Neural progenitor cell (in vitro differentiated cells): ENCODE data around the gene TPPP3. TPM values are rescaled to one million over a fixed set of nuclear protein-coding genes. Genes with fewer than 3 reads are reported as not detected.
"Not testable (repeated sequence)": the region's sequence is repeated elsewhere in the genome, so short reads cannot be mapped to it uniquely, and the experiment has no call there.

Experiments
- DNase-seq: peaks from one replicate; pipeline ENCODE4 v3.0.0-alpha.2; 2016; ENCODE audit warnings: low spot score
- H2AFZ ChIP-seq: fragments of 200-600 bp; sonication (generic); replicated peaks from 2 replicates; pipeline ENCODE4 v1.6.1; 2016; ENCODE audit warnings: antibody characterized with exemption
- H3F3A ChIP-seq: fragments of 200-600 bp; sonication (generic); 2 replicates; pipeline ENCODE4 v1.6.1; 2016; ENCODE audit warnings: antibody characterized with exemption, low read depth
- H3K27ac ChIP-seq: fragments of 200-600 bp; sonication (generic); 2 replicates; pipeline ENCODE4 v1.5.1; 2016; ENCODE audit warnings: mild to moderate bottlenecking
- H3K27me3 ChIP-seq: fragments of 200-600 bp; sonication (generic); 2 replicates; pipeline ENCODE4 v1.6.1; 2016; ENCODE audit warnings: mild to moderate bottlenecking, moderate library complexity
- H3K36me3 ChIP-seq: fragments of 200-600 bp; sonication (generic); 2 replicates; pipeline ENCODE4 v1.5.1; 2016
- H3K4me1 ChIP-seq: fragments of 200-600 bp; sonication (generic); 2 replicates; pipeline ENCODE4 v1.6.1; 2016; ENCODE audit warnings: mixed run types
- H3K4me2 ChIP-seq: fragments of 200-600 bp; sonication (generic); 2 replicates; pipeline ENCODE4 v1.6.1; 2016
- H3K4me3 ChIP-seq: fragments of 200-600 bp; sonication (generic); 2 replicates; pipeline ENCODE4 v1.5.1; 2016
- H3K79me2 ChIP-seq: fragments of 200-600 bp; sonication (generic); 2 replicates; pipeline ENCODE4 v1.6.1; 2016; ENCODE audit warnings: low read depth
- H3K9ac ChIP-seq: fragments of 200-600 bp; sonication (generic); 2 replicates; pipeline ENCODE4 v1.6.1; 2016
- H3K9me3 ChIP-seq: fragments of 200-600 bp; sonication (generic); 2 replicates; pipeline ENCODE4 v1.5.1; 2016; ENCODE audit warnings: low read depth
- H4K20me1 ChIP-seq: fragments of 200-600 bp; sonication (generic); 2 replicates; pipeline ENCODE4 v1.6.1; 2016; ENCODE audit warnings: low read depth
- H3K27ac Mint-ChIP-seq: 3 replicates; pipeline ENCODE4 v1.8.0; 2021; ENCODE audit warnings: mixed read lengths
- H3K27me3 Mint-ChIP-seq: 2 replicates; pipeline ENCODE4 v1.8.0; 2022; ENCODE audit warnings: low read depth, mild to moderate bottlenecking, inconsistent platforms, moderate library complexity, mixed read lengths; ENCODE audit not compliant: insufficient read depth
- H3K36me3 Mint-ChIP-seq: 3 replicates; pipeline ENCODE4 v1.8.0; 2021; ENCODE audit warnings: mixed read lengths
- H3K4me1 Mint-ChIP-seq: 3 replicates; pipeline ENCODE4 v1.8.0; 2021; ENCODE audit warnings: mixed read lengths
- H3K4me3 Mint-ChIP-seq: 3 replicates; pipeline ENCODE4 v1.8.0; 2021; ENCODE audit warnings: mild to moderate bottlenecking, moderate library complexity, mixed read lengths
- H3K9me3 Mint-ChIP-seq: 3 replicates; pipeline ENCODE4 v1.8.0; 2020; ENCODE audit warnings: mixed read lengths
- EZH2 ChIP-seq: fragments of 200-600 bp; sonication (generic); IDR thresholded peaks from 2 replicates; pipeline ENCODE4 v1.6.1; 2017; ENCODE audit warnings: antibody characterized with exemption, mild to moderate bottlenecking, moderate library complexity
- EZH2phosphoT487 ChIP-seq: fragments of 200-600 bp; sonication (generic); IDR thresholded peaks from 2 replicates; pipeline ENCODE4 v1.6.1; 2017; ENCODE audit warnings: antibody characterized with exemption
- total RNA-seq: library from RNA; depleted of rRNA; stranded (reverse); fragments of >200 nt; gene quantifications from 2 replicates; pipeline ENCODE4 v1.2.3, GENCODE V29; 2015; ENCODE audit warnings: low replicate concordance
- TF ChIP-seq, protein P1 (sequence below): fragments of 200-600 bp; sonication (generic); IDR thresholded peaks from 2 replicates; pipeline ENCODE4 v1.5.1; 2017; ENCODE audit warnings: antibody characterized with exemption, mild to moderate bottlenecking

The TPPP3 gene
- total RNA-seq, 1 donor from 2014 or later = not detected

DNA sequence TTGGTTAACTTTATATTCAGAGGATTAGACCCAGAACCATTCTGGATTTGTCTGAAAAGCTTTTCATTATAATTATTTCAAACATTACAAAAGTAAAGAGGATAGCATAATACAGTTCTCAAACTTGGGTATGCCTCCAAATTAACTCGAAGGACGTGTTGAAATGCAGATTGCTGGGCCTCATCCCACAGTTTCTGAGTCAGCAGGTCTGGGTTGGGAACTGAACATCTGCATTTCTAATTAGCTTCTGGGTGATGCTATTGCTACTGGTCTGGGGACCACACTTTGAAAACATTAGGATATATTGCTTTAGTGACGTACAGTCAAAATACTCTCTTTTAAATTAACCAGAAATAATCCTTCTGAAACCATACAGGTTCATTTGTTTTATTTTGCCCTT is 10.0 kb downstream of the TPPP3 start:
- Histone ChIP-seq H2AFZ (no peak overlapping the region), H3K4me1 (peaks cover 14% of the 10 kb centered on the region), H4K20me1 (no peaks in the 10 kb centered on the region), H3K27me3 (no peaks in the 10 kb centered on the region), H3K4me2 (no peak overlapping the region), H3K9me3 (no peaks in the 10 kb centered on the region), H3K36me3 (no peaks in the 10 kb centered on the region), H3K27ac (no peak overlapping the region), H3K79me2 (no peaks in the 10 kb centered on the region), H3K9ac (no peak overlapping the region), H3F3A (no peaks in the 10 kb centered on the region), H3K4me3 (no peak overlapping the region)
- H3K4me3 Mint-ChIP-seq = no peak overlapping the region
- H3K36me3 Mint-ChIP-seq = no peaks in the 10 kb centered on the region
- H3K27me3 Mint-ChIP-seq = peaks cover 2% of the 10 kb centered on the region
- H3K9me3 Mint-ChIP-seq = no peaks in the 10 kb centered on the region
- peaks cover 14% of the 10 kb centered on the region for H3K4me1 Mint-ChIP-seq
- DNase-seq = no peak
- TF ChIP-seq, protein P1, sequence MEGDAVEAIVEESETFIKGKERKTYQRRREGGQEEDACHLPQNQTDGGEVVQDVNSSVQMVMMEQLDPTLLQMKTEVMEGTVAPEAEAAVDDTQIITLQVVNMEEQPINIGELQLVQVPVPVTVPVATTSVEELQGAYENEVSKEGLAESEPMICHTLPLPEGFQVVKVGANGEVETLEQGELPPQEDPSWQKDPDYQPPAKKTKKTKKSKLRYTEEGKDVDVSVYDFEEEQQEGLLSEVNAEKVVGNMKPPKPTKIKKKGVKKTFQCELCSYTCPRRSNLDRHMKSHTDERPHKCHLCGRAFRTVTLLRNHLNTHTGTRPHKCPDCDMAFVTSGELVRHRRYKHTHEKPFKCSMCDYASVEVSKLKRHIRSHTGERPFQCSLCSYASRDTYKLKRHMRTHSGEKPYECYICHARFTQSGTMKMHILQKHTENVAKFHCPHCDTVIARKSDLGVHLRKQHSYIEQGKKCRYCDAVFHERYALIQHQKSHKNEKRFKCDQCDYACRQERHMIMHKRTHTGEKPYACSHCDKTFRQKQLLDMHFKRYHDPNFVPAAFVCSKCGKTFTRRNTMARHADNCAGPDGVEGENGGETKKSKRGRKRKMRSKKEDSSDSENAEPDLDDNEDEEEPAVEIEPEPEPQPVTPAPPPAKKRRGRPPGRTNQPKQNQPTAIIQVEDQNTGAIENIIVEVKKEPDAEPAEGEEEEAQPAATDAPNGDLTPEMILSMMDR = no peak
- TF ChIP-seq EZH2 (no peak), EZH2phosphoT487 (no peak)
- no peak overlapping the region for H3K27ac Mint-ChIP-seq

DNA sequence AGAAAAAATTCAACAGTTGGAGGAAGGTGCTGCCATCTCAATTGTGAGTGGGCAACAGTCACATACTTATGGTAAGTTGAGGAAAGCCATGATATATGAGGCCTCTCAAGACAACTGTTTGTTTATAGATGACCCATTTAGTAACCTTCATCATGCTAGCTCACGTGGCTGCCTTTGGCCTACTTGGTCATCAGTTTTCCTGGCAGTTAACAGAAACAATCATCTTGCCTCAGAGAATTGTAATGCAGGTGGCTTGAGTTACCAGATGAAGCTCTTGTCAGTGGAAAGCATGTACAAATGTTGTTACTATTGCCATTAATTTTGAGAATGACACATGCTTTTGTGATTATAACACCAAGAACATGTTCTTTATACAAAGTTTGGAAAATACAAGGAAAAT is 14.7 kb downstream of the TPPP3 start:
- no peaks in the 10 kb centered on the region for H3K36me3 Mint-ChIP-seq
- no peaks in the 10 kb centered on the region for H3K4me1 Mint-ChIP-seq

DNA sequence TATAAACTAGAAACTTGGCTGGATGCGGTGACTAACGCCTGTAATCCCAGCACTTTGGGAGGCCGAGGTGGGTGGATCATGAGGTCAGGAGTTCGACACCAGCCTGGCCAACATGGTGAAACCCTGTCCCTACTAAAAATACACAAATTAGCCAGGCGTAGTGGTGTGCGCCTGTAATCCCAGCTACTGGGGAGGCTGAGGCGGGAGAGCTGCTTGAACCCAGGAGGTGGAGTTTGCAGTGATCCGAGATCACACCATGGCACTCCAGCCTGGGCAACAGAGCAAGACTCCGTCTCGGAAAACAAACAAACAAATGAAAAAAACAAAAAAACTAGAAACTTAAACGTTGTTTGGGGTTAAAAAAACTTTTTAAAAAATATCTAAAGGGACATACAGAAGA is 17.3 kb downstream of the TPPP3 start:
- not testable (repeated sequence) for H2AFZ ChIP-seq, H3K36me3 ChIP-seq, H3K9me3 ChIP-seq, H3F3A ChIP-seq, H3K9me3 Mint-ChIP-seq, H3K9ac ChIP-seq, H4K20me1 ChIP-seq, H3K27me3 Mint-ChIP-seq, H3K27ac ChIP-seq, DNase-seq, H3K79me2 ChIP-seq, H3K27ac Mint-ChIP-seq, H3K4me3 ChIP-seq, H3K4me3 Mint-ChIP-seq, H3K4me1 ChIP-seq, H3K4me2 ChIP-seq, H3K4me1 Mint-ChIP-seq, H3K36me3 Mint-ChIP-seq, H3K27me3 ChIP-seq

More for the DNA sequence above, 14.7 kb downstream of the TPPP3 start:
- no peak overlapping the region for H3K9ac ChIP-seq
- Mint-ChIP-seq H3K27me3 (peaks cover 5% of the 10 kb centered on the region), H3K9me3 (no peaks in the 10 kb centered on the region), H3K27ac (no peak overlapping the region), H3K4me3 (no peak overlapping the region)
- H3K79me2 ChIP-seq = no peaks in the 10 kb centered on the region
- no peaks in the 10 kb centered on the region for H3F3A ChIP-seq
- no peak overlapping the region for H3K4me2 ChIP-seq
- TF ChIP-seq, protein P1 = no peak
- TF ChIP-seq EZH2phosphoT487 (no peak), EZH2 (no peak)
- H3K4me1 ChIP-seq = no peaks in the 10 kb centered on the region
- no peak for DNase-seq
- H2AFZ ChIP-seq = no peak overlapping the region
- H3K9me3 ChIP-seq = no peaks in the 10 kb centered on the region
- H3K27ac ChIP-seq = no peak overlapping the region
- no peaks in the 10 kb centered on the region for H3K36me3 ChIP-seq
- H4K20me1 ChIP-seq = no peaks in the 10 kb centered on the region
- no peaks in the 10 kb centered on the region for H3K27me3 ChIP-seq
- no peak overlapping the region for H3K4me3 ChIP-seq

DNA sequence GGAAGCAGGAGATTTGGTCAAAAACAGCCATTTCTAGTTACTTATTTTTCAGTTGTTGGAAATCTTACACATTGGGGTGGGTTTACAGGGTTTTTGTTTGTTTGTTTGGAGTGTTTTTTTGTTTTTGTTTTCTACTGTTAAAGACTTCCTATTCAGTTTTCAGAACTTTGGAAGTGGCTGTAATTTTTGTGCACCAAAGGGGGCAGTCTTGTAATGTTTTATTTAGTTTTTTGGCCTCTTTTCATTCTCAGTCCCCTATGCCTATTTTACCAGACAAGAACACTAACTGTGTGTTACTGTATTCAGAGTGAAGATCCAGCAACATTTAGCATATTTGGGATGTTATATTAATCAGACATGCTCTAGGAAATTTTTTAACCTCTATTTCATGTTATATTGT is 20.6 kb downstream of the TPPP3 start:
- H2AFZ ChIP-seq = no peak overlapping the region
- no peak overlapping the region for H3K4me3 ChIP-seq
- TF ChIP-seq, protein P1 = peak; percentile 49
- TF ChIP-seq EZH2 = no peak
- H3K9me3 ChIP-seq = no peaks in the 10 kb centered on the region
- no peak overlapping the region for H3K4me2 ChIP-seq
- DNase-seq = no peak
- Mint-ChIP-seq H3K4me1 (no peaks in the 10 kb centered on the region), H3K36me3 (no peaks in the 10 kb centered on the region), H3K27ac (no peak overlapping the region), H3K27me3 (peaks cover 5% of the 10 kb centered on the region), H3K4me3 (no peak overlapping the region), H3K9me3 (no peaks in the 10 kb centered on the region)
- peaks cover 42% of the 10 kb centered on the region for H3K27me3 ChIP-seq
- H3K27ac ChIP-seq = no peak overlapping the region
- H3F3A ChIP-seq = no peaks in the 10 kb centered on the region
- no peaks in the 10 kb centered on the region for H3K36me3 ChIP-seq
- no peaks in the 10 kb centered on the region for H4K20me1 ChIP-seq
- H3K9ac ChIP-seq = no peak overlapping the region
- H3K79me2 ChIP-seq = no peaks in the 10 kb centered on the region
- H3K4me1 ChIP-seq = no peaks in the 10 kb centered on the region
